Muscle of leg (tissue), 11 donors: ENCODE data around the gene MIER2. TPM values are rescaled to one million over a fixed set of nuclear protein-coding genes. Genes with fewer than 3 reads are reported as not detected.

Experiments
- DNase-seq: peaks from one replicate; pipeline ENCODE4 v3.0.0; 2013
- H3K27ac ChIP-seq: one replicate; pipeline ENCODE4 v1.5.1; 2013; ENCODE audit warnings: mild to moderate bottlenecking, low read length, control low read depth
- H3K27me3 ChIP-seq: one replicate; pipeline ENCODE4 v1.6.1; 2013; ENCODE audit warnings: low read length; ENCODE audit not compliant: control insufficient read depth, insufficient read depth
- H3K36me3 ChIP-seq: one replicate; pipeline ENCODE4 v1.6.1; 2013; ENCODE audit warnings: low read length; ENCODE audit not compliant: control insufficient read depth, insufficient read depth
- H3K4me1 ChIP-seq: one replicate; pipeline ENCODE4 v1.6.1; 2013; ENCODE audit warnings: low read length; ENCODE audit not compliant: control insufficient read depth, insufficient read depth
- H3K4me3 ChIP-seq: one replicate; pipeline ENCODE4 v1.5.1; 2013; ENCODE audit warnings: low read length, control low read depth
- H3K9me3 ChIP-seq: replicated peaks from 2 replicates; pipeline ENCODE4 v1.6.1; 2013; ENCODE audit warnings: low read depth, low read length; ENCODE audit not compliant: control insufficient read depth
- WGBS: methylation state at CpG from one replicate; pipeline ENCODE4 v1.1.5; 2013; ENCODE audit warnings: missing lambda C conversion rate; ENCODE audit not compliant: insufficient coverage; 5-methylcytosine and 5-hydroxymethylcytosine counted together
- polyA plus RNA-seq, 8 donors: library from polyadenylated mRNA; unstranded; fragments of 120-200 nt; gene quantifications; one replicate each; pipeline versions ENCODE4 v1.2.1 to v1.2.3, GENCODE V29; 2013; ENCODE audit warnings: inconsistent platforms in 1 of 8, low replicate concordance in 1 of 8; ENCODE audit not compliant: insufficient read length in 8 of 8, insufficient read depth in 1 of 8
- total RNA-seq: library from RNA; stranded (reverse); fragments of 120-200 nt; gene quantifications from one replicate; pipeline ENCODE4 v1.2.4, GENCODE V29; 2013

MIER2 gene
- total and polyA plus RNA-seq, 9 donors, result 17.2 to 33.5 (median 28.8) TPM

DNA sequence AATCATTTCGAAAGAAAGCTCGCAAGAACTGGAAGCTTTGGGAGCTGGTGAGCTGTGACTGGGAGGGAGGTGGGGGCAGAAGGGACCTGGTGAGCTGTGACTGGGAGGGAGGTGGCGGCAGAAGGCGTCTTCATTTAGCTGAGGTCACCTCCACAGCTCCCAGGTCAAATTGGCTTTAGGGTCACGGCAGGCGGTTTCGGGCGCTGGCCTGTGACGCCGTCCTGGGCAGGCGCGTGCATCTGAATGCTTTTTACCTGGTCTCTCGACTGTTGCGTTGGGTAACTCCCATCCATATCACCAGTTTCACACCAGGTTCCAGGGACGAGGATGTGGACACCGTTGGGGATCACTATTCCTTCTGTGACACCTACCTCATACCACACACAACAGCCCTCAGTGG is 35.2 kb upstream of the MIER2 start:
- Histone ChIP-seq H3K4me3 (no peak overlapping the region), H3K4me1 (peaks cover 5% of the 10 kb centered on the region), H3K27me3 (peaks cover 14% of the 10 kb centered on the region), H3K27ac (no peak overlapping the region), H3K36me3 (no peaks in the 10 kb centered on the region), H3K9me3 (no peaks in the 10 kb centered on the region)
- DNase-seq, result no peak
- WGBS, result 87% methylated on average over 14 of the region's 16 CpGs

- DNase-seq, result no peak
- WGBS, result 84% methylated on average over 9 of the region's 14 CpGs
- Histone ChIP-seq H3K27me3 (peaks cover 18% of the 10 kb centered on the region), H3K36me3 (no peaks in the 10 kb centered on the region), H3K9me3 (no peaks in the 10 kb centered on the region), H3K4me1 (peaks cover 5% of the 10 kb centered on the region), H3K4me3 (no peak overlapping the region), H3K27ac (no peak overlapping the region)
These were observed 34.1 kb upstream of the MIER2 start for GRCh38 chr19:378706-379105.

DNA sequence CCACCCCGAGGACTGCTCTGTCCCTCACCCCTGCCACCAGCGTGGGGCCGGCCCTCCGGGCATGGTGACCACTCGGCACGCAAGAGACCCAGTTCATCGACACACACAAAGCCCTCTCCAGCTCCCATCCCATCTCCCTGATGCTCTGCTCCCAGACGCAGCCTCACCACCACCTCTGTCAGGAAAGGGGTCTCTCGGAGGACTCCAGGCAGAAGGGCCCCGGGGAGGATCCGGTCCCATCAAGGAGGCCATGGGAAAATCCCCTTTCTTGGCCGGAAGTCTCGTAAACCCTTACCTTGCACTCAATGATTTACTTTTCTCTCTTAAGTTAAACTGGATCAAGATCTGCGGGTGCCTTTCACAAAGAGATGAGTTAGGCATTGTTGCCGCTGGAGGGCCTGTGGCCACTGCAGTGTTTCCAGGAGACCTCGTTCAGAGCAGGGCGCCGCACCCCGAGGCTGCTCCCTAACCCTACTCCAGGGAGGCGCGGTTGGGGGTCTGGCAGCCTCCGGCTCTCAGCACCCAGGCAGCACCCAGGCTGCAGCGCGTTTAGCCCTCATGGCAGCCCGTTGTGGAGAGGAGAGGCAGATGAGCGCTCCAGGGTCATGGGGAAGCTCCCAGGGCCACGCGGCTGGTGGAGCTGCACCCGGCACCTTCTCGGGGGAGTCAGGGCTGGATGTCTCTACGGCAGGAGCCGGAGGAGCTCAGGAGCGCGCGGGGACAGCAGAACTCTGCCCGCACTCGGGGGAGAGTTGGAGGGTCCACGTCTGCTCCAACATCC is 33.4 kb upstream of the MIER2 start:
- WGBS, result 65% methylated on average over 27 of the region's 38 CpGs
- H3K4me3 ChIP-seq, result no peak overlapping the region
- DNase-seq, result no peak
- no peak overlapping the region for H3K27ac ChIP-seq
- no peaks in the 10 kb centered on the region for H3K9me3 ChIP-seq
- H3K27me3 ChIP-seq, result peaks cover 16% of the 10 kb centered on the region
- H3K4me1 ChIP-seq, result peaks cover 12% of the 10 kb centered on the region
- no peaks in the 10 kb centered on the region for H3K36me3 ChIP-seq

DNA sequence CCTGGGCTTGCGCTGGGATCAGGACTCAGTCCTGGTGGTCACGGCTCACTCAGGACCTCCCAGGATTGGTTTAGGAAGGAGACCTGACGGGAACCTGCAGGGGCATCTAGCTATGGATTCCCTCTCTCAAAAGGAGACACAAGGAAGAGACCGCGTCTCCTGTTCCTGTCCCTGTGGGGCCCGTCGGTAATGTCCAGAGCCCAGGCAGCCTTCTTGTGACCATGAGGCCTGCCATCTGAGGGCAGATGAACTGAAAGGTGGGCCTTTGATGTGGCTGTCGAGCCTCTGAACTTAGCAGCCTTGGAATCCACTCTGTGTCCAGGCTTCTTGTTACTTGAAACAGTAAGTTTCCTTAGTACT is 31.5 kb upstream of the MIER2 start:
- DNase-seq, result no peak
- Histone ChIP-seq H3K4me3 (no peak overlapping the region), H3K36me3 (no peaks in the 10 kb centered on the region), H3K27ac (no peak overlapping the region), H3K9me3 (no peaks in the 10 kb centered on the region), H3K4me1 (peaks cover 31% of the 10 kb centered on the region), H3K27me3 (peaks cover 17% of the 10 kb centered on the region)
- WGBS, result 78% methylated on average over 8 of the region's 8 CpGs

DNA sequence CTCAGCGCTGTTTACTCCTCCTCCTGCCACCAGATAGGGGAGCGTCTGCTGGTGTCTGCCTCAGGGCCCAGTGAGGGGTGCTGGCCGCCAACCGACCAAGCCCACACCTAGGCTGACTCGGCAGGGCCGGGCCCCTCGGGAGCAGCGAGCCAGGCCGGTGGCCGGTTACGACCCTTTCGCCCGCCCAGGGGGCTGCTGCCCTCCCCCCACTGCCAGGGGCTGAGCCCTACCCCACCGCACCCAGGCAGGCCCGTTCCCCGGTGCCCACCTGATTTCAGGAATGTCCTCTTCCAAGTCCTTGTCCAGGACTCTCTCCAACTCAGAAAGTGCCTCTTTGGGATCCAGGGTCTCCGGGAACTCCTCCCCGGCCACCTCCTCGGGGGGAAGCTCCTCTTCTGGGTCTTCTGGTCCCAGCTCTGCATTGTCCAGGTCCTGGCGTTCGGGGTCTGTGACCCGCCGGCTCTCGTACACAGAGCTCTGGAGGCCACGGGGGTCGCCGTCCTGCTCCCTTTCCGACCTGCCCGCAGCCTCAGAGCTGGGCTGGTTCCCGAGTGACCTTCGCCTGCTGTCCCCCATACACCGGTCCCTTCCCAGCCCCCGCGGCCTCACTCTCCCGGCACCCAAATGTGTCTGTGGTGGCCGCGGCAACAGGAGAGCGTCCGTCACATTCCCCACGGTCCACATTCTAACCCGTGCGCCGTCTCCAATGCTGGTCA is 31.0 kb upstream of the MIER2 start:
- DNase-seq, result no peak
- Histone ChIP-seq H3K36me3 (no peaks in the 10 kb centered on the region), H3K9me3 (no peaks in the 10 kb centered on the region), H3K4me1 (peaks cover 35% of the 10 kb centered on the region), H3K27ac (no peak overlapping the region), H3K27me3 (peaks cover 21% of the 10 kb centered on the region), H3K4me3 (no peak overlapping the region)
- 76% methylated on average over 41 of the region's 43 CpGs for WGBS

DNA sequence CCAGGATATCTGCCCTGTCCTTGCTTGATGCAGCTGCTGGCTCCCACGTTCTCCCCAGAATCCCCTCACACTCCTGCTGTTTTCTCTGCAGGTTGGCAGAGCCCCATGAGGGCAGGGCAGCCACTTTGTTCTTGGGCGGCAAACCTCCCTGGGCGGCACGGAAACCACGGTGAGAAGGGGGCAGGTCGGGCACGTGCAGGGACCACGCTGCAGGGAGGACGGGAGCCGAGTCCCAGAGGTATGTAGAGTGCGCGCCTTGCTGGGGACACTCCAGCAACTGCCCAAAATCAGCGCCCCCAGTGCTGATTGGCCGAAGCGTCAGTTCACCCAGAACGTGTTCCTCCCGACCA is 30.3 kb upstream of the MIER2 start:
- Histone ChIP-seq H3K36me3 (no peaks in the 10 kb centered on the region), H3K4me1 (peaks cover 35% of the 10 kb centered on the region), H3K9me3 (no peaks in the 10 kb centered on the region), H3K4me3 (no peak overlapping the region), H3K27me3 (peaks cover 21% of the 10 kb centered on the region), H3K27ac (no peak overlapping the region)
- 79% methylated on average over 13 of the region's 17 CpGs for WGBS
- DNase-seq, result no peak

DNA sequence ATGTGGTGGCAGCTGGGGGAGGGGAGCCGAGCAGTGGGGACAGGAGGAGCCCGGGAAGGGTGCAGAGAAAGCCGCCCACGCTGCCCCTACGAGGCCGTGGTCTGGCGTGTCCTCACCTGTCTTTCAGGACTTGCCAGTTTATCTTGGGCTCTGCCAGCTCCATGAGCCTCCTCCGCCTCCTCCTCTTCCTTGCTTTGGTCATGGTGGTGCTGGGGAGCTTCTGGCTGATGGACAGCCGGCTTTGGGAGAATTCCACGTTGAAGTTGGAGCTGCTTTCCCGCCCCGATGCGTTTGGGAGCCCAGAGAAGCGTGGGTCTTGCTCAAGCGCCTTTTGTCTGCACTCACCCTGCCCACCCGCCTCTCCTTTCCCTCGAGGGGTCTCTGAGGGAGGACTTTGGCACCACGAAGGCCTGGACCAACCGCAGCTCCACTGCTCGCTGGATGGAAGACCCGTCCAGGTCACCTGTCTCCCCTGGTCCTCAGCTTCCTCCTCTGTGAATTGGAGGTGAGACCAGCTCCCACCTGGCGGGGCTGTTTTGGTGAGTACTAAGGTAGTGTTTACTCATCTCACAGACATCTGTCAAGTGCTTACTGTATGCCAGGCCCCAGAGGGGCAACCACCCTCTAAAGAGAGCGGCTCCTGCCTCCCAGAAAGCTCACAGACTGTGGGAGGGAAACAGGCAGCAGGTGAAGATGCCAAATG is 29.7 kb upstream of the MIER2 start:
- DNase-seq, result no peak
- peaks cover 35% of the 10 kb centered on the region for H3K4me1 ChIP-seq
- H3K4me3 ChIP-seq, result no peak overlapping the region
- no peaks in the 10 kb centered on the region for H3K36me3 ChIP-seq
- peaks cover 21% of the 10 kb centered on the region for H3K27me3 ChIP-seq
- no peaks in the 10 kb centered on the region for H3K9me3 ChIP-seq
- WGBS, result 60% methylated on average over 17 of the region's 23 CpGs
- H3K27ac ChIP-seq, result no peak overlapping the region

GRCh38 chr19:373391-374182 is 29.0 kb upstream of the MIER2 start:
- peaks cover 21% of the 10 kb centered on the region for H3K27me3 ChIP-seq
- no peak overlapping the region for H3K27ac ChIP-seq
- WGBS, result 80% methylated on average over 20 of the region's 24 CpGs
- H3K36me3 ChIP-seq, result no peaks in the 10 kb centered on the region
- no peaks in the 10 kb centered on the region for H3K9me3 ChIP-seq
- H3K4me1 ChIP-seq, result peaks cover 35% of the 10 kb centered on the region
- DNase-seq, result no peak
- no peak overlapping the region for H3K4me3 ChIP-seq

GRCh38 chr19:372306-372890 is 27.8 kb upstream of the MIER2 start:
- H3K4me3 ChIP-seq, result no peak overlapping the region
- H3K36me3 ChIP-seq, result no peaks in the 10 kb centered on the region
- peak; percentile 91 for DNase-seq
- 31% methylated on average over 4 of the region's 14 CpGs for WGBS
- peak overlapping the region; percentile 59 for H3K27ac ChIP-seq
- no peaks in the 10 kb centered on the region for H3K9me3 ChIP-seq
- peaks cover 39% of the 10 kb centered on the region for H3K4me1 ChIP-seq
- H3K27me3 ChIP-seq, result peaks cover 21% of the 10 kb centered on the region
